ENCODE results near the gene ENO2.

DNA sequence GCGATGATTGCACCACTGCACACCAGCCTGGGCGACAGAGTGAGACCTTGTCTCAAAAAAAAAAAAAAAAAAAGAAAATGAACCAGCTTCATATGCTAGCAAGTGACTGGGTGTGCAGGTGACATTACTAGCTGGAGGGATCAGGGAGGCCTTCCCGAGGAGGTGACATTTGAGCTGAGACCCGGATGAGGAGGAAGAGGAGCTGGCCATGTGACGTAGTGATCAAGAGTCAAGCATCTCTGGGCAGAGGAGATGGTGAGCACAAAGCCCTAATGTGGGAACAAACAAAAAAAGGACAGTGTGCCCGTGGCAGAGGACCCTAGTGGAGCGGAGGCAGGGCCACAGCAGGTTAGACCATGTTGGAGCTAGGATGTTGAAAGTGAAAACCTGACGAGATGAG is 33.2 kb downstream of the ENO2 start:
- TF ChIP-seq CTCF (conservative IDR thresholded peaks at IDR 0.05; ENCODE audit: low read depth, low read length) = no peak
- TF ChIP-seq EZH2 (IDR thresholded peaks at IDR 0.05; ENCODE audit: low read length, unreplicated experiment) = no peak
- no peak for TF ChIP-seq EZH2phosphoT487 (IDR thresholded peaks at IDR 0.05; ENCODE audit: borderline replicate concordance, low read length)
